Activated CD4-positive, alpha-beta T cell treated with anti-CD3 and anti-CD28 coated beads, Interleukin-2, amount 10 ng/mL, durations not matched to agents 24 days and 14 days (primary cell): ENCODE data around the gene EHBP1. TPM values are rescaled to one million over a fixed set of nuclear protein-coding genes. Genes with fewer than 3 reads are reported as not detected.

Experiments used
- DNase-seq: peaks from one replicate; pipeline ENCODE4 v3.0.0; 2022
- H3K27ac Mint-ChIP-seq: one replicate; pipeline ENCODE4 v1.8.0; 2022; ENCODE audit warnings: mild to moderate bottlenecking, mixed read lengths
- H3K27me3 Mint-ChIP-seq: one replicate; pipeline ENCODE4 v1.8.0; 2022; ENCODE audit warnings: mixed read lengths
- H3K36me3 Mint-ChIP-seq: one replicate; pipeline ENCODE4 v1.8.0; 2022; ENCODE audit warnings: low read depth, mild to moderate bottlenecking, mixed read lengths
- H3K4me1 Mint-ChIP-seq: one replicate; pipeline ENCODE4 v1.8.0; 2021; ENCODE audit warnings: mixed read lengths
- H3K4me3 Mint-ChIP-seq: one replicate; pipeline ENCODE4 v1.8.0; 2022; ENCODE audit warnings: mild to moderate bottlenecking, moderate library complexity, mixed read lengths
- H3K9me3 Mint-ChIP-seq: one replicate; pipeline ENCODE4 v1.8.0; 2021; ENCODE audit warnings: mixed read lengths
- intact Hi-C: fragments of 100-400 bp; cut with micrococcal nuclease; formaldehyde crosslinking; loops from one replicate; pipeline ENCODE4 v1.15.1; 2023
- total RNA-seq: library from RNA; stranded (reverse); gene quantifications from 2 replicates; pipeline ENCODE4 v1.2.3, GENCODE V29; 2022

Gene EHBP1
- total RNA-seq, 1 donor from 2014 or later = 27.4 TPM

- intact Hi-C loops = loop anchor here (5.0 kb wide), 1 partner anchor 260 kb away; no protein-coding TSS in a partner anchor
- peak; percentile 69 for DNase-seq
- H3K36me3 Mint-ChIP-seq = peaks cover 2% of the 10 kb centered on the region
Observed at GRCh38 chr2:63047321-63048279, 342.1 kb downstream of the EHBP1 start.

DNA sequence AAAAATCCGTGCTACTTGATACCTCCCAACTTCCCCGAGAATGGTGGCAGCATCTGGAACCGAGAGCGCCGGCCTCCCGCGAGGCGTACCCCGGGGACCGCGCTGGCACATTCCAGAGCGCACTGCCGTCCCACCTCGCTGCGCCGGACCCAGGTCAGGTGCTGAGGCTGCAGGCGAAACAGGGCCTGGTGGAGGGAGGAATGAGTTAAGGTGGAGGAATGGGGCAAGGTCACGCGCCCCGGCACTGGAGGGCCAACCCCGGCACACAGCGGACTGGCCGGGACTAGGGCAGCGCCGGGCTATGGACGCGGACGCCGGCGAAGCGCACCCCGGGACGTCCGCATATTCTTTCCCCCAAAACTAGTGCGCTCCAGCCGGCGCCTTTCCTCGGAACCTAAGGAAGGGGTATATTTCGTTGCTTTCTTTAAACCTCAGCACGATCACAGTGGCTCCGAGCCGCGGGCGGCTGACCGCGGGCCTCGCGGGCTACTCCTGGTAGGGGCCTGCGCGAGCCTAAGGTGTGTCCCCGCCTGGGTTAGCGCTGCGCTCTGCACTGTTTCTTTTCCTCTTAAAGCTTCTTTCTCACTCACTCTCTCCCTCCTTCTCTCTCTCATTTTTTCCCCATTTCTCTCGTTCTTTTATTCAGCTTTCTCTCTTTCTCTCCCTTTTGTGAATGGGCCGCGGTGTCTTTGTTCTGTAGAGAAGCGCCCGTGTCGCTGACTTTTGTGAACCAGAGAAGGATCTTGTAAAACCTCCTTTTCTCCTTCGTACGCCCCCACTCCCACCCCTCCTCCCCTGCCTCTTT lies 343.1 kb downstream of the EHBP1 start:
- Mint-ChIP-seq H3K4me1 (peaks cover 21% of the 10 kb centered on the region), H3K27ac (peak overlapping the region; percentile 34), H3K27me3 (peaks cover 78% of the 10 kb centered on the region), H3K36me3 (peaks cover 3% of the 10 kb centered on the region), H3K9me3 (no peaks in the 10 kb centered on the region), H3K4me3 (peak overlapping the region; percentile 58)
- intact Hi-C loops = loop anchor here (1.0 to 5.0 kb wide), 2 partner anchors 10 to 261 kb away; no protein-coding TSS in a partner anchor
- peak; percentile 62 for DNase-seq

More at GRCh38 chr2:63047321-63048279, 342.1 kb downstream of the EHBP1 start:
- peak overlapping the region; percentile 34 for H3K27ac Mint-ChIP-seq
- H3K27me3 Mint-ChIP-seq = peaks cover 70% of the 10 kb centered on the region
- peaks cover 21% of the 10 kb centered on the region for H3K4me1 Mint-ChIP-seq
- H3K4me3 Mint-ChIP-seq = peak overlapping the region; percentile 58
- H3K9me3 Mint-ChIP-seq = no peaks in the 10 kb centered on the region

- no peak for DNase-seq
- Mint-ChIP-seq H3K4me1 (peaks cover 25% of the 10 kb centered on the region), H3K36me3 (peaks cover 3% of the 10 kb centered on the region), H3K9me3 (no peaks in the 10 kb centered on the region), H3K27me3 (peaks cover 85% of the 10 kb centered on the region), H3K4me3 (peak overlapping the region; percentile 80), H3K27ac (peak overlapping the region; percentile 79)
- intact Hi-C loops = loop anchor here (1.0 to 5.0 kb wide), 2 partner anchors 9 to 262 kb away; no protein-coding TSS in a partner anchor
Observed at GRCh38 chr2:63049211-63049969, 343.9 kb downstream of the EHBP1 start.

- intact Hi-C loops = loop anchor here (1.0 to 10.0 kb wide), 3 partner anchors 8 to 345 kb away; partner anchors contain the start of gene EHBP1
- Mint-ChIP-seq H3K27ac (peak overlapping the region; percentile 79), H3K36me3 (peaks cover 3% of the 10 kb centered on the region), H3K9me3 (no peaks in the 10 kb centered on the region), H3K27me3 (peaks cover 87% of the 10 kb centered on the region), H3K4me1 (peaks cover 31% of the 10 kb centered on the region), H3K4me3 (peak overlapping the region; percentile 80)
- peak; percentile 74 for DNase-seq
Observed at GRCh38 chr2:63049970-63050333, 344.4 kb downstream of the EHBP1 start.

GRCh38 chr2:63050334-63051041 lies 345.0 kb downstream of the EHBP1 start, which contains the start of gene OTX1:
TSS of gene OTX1 (plus strand) at chr2:63050830. CDS start at chr2:63052991, 2,161 bp downstream.
- H3K36me3 Mint-ChIP-seq = peaks cover 3% of the 10 kb centered on the region
- H3K27me3 Mint-ChIP-seq = peaks cover 87% of the 10 kb centered on the region
- H3K4me1 Mint-ChIP-seq = peaks cover 32% of the 10 kb centered on the region
- H3K27ac Mint-ChIP-seq = peak within 1 kb of the TSS; percentile 79
- intact Hi-C loops = loop anchor here (10.0 kb wide), 1 partner anchor 346 kb away; the partner anchor contains the start of gene EHBP1
- no peaks in the 10 kb centered on the region for H3K9me3 Mint-ChIP-seq
- peak within 1 kb of the TSS; percentile 80 for H3K4me3 Mint-ChIP-seq
- DNase-seq = peak; percentile 83

GRCh38 chr2:63051042-63051794 lies 345.7 kb downstream of the EHBP1 start:
- Mint-ChIP-seq H3K27me3 (peaks cover 88% of the 10 kb centered on the region), H3K9me3 (peaks cover 5% of the 10 kb centered on the region), H3K36me3 (peaks cover 6% of the 10 kb centered on the region), H3K4me1 (peaks cover 39% of the 10 kb centered on the region), H3K27ac (no peak overlapping the region), H3K4me3 (peak overlapping the region; percentile 78)
- intact Hi-C loops = loop anchor here (10.0 kb wide), 1 partner anchor 346 kb away; the partner anchor contains the start of gene EHBP1
- peak; percentile 62 for DNase-seq

- no peak for DNase-seq
- H3K4me3 Mint-ChIP-seq = peak overlapping the region; percentile 43
- peaks cover 9% of the 10 kb centered on the region for H3K9me3 Mint-ChIP-seq
- intact Hi-C loops = loop anchor here (10.0 kb wide), 1 partner anchor 347 kb away; the partner anchor contains the start of gene EHBP1
- H3K36me3 Mint-ChIP-seq = peaks cover 10% of the 10 kb centered on the region
- no peak overlapping the region for H3K27ac Mint-ChIP-seq
- peaks cover 88% of the 10 kb centered on the region for H3K27me3 Mint-ChIP-seq
- peaks cover 43% of the 10 kb centered on the region for H3K4me1 Mint-ChIP-seq
Observed at GRCh38 chr2:63051795-63052333, 346.4 kb downstream of the EHBP1 start.

- Mint-ChIP-seq H3K9me3 (peaks cover 12% of the 10 kb centered on the region), H3K36me3 (peaks cover 10% of the 10 kb centered on the region), H3K4me3 (peak overlapping the region; percentile 43), H3K4me1 (peaks cover 49% of the 10 kb centered on the region), H3K27me3 (peaks cover 89% of the 10 kb centered on the region), H3K27ac (no peak overlapping the region)
- intact Hi-C loops = loop anchor here (10.0 kb wide), 1 partner anchor 348 kb away; the partner anchor contains the start of gene EHBP1
- DNase-seq = no peak
Observed at GRCh38 chr2:63052411-63053080, 347.0 kb downstream of the EHBP1 start.

GRCh38 chr2:63053081-63053888 lies 347.8 kb downstream of the EHBP1 start:
- peaks cover 48% of the 10 kb centered on the region for H3K4me1 Mint-ChIP-seq
- no peak overlapping the region for H3K4me3 Mint-ChIP-seq
- H3K9me3 Mint-ChIP-seq = peaks cover 13% of the 10 kb centered on the region
- H3K27me3 Mint-ChIP-seq = peaks cover 91% of the 10 kb centered on the region
- H3K36me3 Mint-ChIP-seq = peaks cover 11% of the 10 kb centered on the region
- intact Hi-C loops = loop anchor here (10.0 kb wide), 1 partner anchor 348 kb away; the partner anchor contains the start of gene EHBP1
- no peak for DNase-seq
- no peak overlapping the region for H3K27ac Mint-ChIP-seq

DNA sequence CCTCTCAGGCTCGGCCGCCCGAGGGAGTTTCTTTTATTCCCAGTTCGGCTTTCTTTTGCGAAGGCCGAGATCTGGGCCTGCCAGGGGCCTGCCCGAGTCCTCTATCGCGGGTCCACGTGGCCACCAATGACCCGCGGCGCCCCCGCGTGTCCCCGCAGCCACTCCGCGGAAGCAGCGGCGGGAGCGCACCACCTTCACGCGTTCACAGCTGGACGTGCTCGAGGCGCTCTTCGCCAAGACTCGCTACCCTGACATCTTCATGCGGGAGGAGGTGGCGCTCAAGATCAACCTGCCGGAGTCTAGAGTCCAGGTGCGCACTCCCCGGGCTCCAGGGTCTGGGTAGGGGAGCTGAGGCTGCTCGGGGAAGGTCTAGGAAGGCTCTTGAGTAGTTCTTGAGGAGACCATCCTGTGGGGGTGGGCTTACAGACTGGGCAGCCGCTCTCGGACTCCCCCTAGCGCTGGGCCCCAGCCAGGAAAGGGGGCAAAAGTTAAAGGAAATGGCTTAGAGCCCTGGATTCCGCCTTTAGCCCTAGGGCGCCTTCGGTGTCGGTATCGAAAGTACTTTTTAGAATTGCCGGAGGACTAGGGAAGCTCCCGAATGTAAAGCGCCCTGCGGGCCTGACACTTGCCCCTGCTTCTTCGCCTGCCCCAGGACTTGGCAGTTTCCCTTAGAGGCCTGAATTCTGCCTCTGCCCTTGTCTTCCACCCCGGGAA lies 348.5 kb downstream of the EHBP1 start:
- peak overlapping the region; percentile 70 for H3K4me3 Mint-ChIP-seq
- no peak overlapping the region for H3K27ac Mint-ChIP-seq
- peaks cover 89% of the 10 kb centered on the region for H3K27me3 Mint-ChIP-seq
- peaks cover 16% of the 10 kb centered on the region for H3K9me3 Mint-ChIP-seq
- peak; percentile 76 for DNase-seq
- intact Hi-C loops = loop anchor here (10.0 kb wide), 1 partner anchor 349 kb away; the partner anchor contains the start of gene EHBP1
- peaks cover 12% of the 10 kb centered on the region for H3K36me3 Mint-ChIP-seq
- peaks cover 46% of the 10 kb centered on the region for H3K4me1 Mint-ChIP-seq
